GM12873 (cell line): ENCODE measurements around the gene PIBF1.
A peak's percentile ranks its signal among the peaks of the same experiment; 100 is the strongest.

ENCODE experiments used
- CTCF ChIP-seq: IDR thresholded peaks from 2 replicates; pipeline ENCODE4 v1.5.1; 2012; ENCODE audit warnings: low read depth, mild to moderate bottlenecking, moderate library complexity, low read length, control low read depth; ENCODE audit not compliant: insufficient read depth; ENCODE audit errors: missing control alignments

PIBF1 gene

GRCh38 chr13:73058736-73059459 lies 277.0 kb downstream of the PIBF1 start, which contains the start of gene KLF5:
TSS of gene KLF5 (plus strand) at chr13:73059005. CDS start at chr13:73059328, 323 bp downstream.
- TF ChIP-seq CTCF: no peak

GRCh38 chr13:73059460-73060250 lies 277.7 kb downstream of the PIBF1 start:
- peak; percentile 22 for TF ChIP-seq CTCF

- TF ChIP-seq CTCF: no peak
Measured at GRCh38 chr13:73060251-73061160, 278.6 kb downstream of the PIBF1 start.

GRCh38 chr13:73061473-73061872 lies 279.5 kb downstream of the PIBF1 start:
- TF ChIP-seq CTCF: no peak

- no peak for TF ChIP-seq CTCF
Measured at GRCh38 chr13:73061876-73062275, 279.9 kb downstream of the PIBF1 start.

- no peak for TF ChIP-seq CTCF
Measured at GRCh38 chr13:73062468-73062867, 280.5 kb downstream of the PIBF1 start.
